ENCODE data around the gene PCSK4.

Gene PCSK4

DNA sequence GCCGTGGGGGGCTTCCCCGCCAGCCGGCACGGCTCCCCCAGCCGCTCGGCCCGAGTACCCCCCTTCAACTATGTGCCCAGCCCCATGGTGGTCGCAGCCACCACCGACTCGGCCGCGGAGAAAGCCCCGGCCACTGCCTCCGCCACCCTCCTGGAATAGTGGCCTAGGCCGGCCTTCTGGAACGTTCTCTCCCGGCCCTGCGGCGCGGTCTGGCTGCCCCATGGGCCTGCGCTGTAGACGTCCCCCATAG, 20.2 kb downstream of the PCSK4 start:
- H3K27me3 Mint-ChIP-seq (ENCODE audit: low read depth) = peaks cover 15% of the 10 kb centered on the region
- no peaks in the 10 kb centered on the region for H3K36me3 Mint-ChIP-seq (ENCODE audit: low read depth)
- no peaks in the 10 kb centered on the region for H3K4me1 Mint-ChIP-seq (ENCODE audit: low read depth)
- peak overlapping the region; percentile 71 for H3K27ac Mint-ChIP-seq
- H3K9me3 Mint-ChIP-seq = no peaks in the 10 kb centered on the region
- H3K4me3 Mint-ChIP-seq = peak overlapping the region; percentile 69
- no peak for DNase-seq (ENCODE audit: low spot score)

DNA sequence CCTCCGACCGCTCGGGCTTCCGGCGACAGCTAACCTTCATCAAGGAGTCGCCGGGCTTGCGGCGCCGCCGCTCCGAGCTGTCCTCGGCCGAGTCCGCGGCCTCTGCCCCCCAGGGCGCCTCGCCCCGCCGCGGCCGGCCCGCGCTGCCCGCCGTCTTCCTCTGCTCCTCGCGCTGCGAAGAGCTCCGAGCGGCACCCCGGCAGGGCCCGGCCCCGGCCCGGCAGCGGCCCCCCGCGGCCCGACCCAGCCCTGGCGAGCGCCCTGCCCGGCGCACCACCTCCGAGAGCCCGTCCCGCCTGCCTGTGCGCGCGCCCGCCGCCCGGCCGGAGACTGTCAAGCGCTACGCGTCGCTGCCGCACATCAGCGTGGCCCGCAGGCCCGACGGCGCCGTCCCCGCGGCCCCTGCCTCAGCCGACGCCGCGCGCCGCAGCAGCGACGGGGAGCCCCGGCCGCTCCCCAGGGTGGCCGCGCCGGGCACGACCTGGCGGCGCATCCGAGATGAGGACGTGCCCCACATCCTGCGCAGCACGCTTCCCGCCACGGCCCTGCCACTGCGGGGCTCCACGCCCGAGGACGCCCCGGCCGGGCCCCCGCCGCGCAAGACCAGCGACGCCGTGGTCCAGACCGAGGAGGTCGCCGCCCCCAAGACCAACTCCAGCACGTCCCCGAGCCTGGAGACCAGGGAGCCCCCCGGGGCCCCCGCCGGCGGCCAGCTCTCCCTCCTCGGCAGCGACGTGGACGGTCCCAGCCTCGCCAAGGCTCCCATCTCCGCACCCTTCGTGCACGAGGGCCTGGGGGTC, 20.7 kb downstream of the PCSK4 start:
- DNase-seq (ENCODE audit: low spot score) = no peak
- H3K9me3 Mint-ChIP-seq = no peaks in the 10 kb centered on the region
- peaks cover 15% of the 10 kb centered on the region for H3K27me3 Mint-ChIP-seq (ENCODE audit: low read depth)
- no peaks in the 10 kb centered on the region for H3K36me3 Mint-ChIP-seq (ENCODE audit: low read depth)
- H3K27ac Mint-ChIP-seq = no peak overlapping the region
- H3K4me3 Mint-ChIP-seq = no peak overlapping the region
- H3K4me1 Mint-ChIP-seq (ENCODE audit: low read depth) = no peaks in the 10 kb centered on the region

DNA sequence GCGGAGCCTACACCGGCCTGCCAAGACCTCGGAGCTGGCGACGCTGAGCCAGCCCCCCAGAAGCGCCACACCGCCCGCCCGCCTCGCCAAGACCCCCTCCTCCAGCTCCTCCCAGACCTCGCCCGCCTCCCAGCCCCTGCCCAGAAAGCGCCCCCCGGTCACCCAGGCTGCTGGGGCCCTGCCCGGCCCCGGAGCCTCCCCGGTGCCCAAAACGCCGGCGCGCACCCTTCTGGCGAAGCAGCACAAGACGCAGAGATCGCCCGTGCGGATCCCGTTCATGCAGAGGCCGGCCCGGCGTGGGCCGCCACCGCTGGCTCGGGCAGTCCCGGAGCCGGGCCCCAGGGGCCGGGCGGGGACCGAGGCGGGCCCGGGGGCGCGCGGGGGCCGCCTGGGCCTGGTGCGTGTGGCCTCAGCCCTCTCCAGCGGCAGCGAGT, 21.3 kb downstream of the PCSK4 start:
- DNase-seq (ENCODE audit: low spot score) = peak; percentile 34
- Mint-ChIP-seq H3K4me1 (ENCODE audit: low read depth) (no peaks in the 10 kb centered on the region), H3K9me3 (no peaks in the 10 kb centered on the region), H3K27ac (no peak overlapping the region), H3K27me3 (ENCODE audit: low read depth) (peaks cover 15% of the 10 kb centered on the region), H3K36me3 (ENCODE audit: low read depth) (no peaks in the 10 kb centered on the region), H3K4me3 (no peak overlapping the region)

DNA sequence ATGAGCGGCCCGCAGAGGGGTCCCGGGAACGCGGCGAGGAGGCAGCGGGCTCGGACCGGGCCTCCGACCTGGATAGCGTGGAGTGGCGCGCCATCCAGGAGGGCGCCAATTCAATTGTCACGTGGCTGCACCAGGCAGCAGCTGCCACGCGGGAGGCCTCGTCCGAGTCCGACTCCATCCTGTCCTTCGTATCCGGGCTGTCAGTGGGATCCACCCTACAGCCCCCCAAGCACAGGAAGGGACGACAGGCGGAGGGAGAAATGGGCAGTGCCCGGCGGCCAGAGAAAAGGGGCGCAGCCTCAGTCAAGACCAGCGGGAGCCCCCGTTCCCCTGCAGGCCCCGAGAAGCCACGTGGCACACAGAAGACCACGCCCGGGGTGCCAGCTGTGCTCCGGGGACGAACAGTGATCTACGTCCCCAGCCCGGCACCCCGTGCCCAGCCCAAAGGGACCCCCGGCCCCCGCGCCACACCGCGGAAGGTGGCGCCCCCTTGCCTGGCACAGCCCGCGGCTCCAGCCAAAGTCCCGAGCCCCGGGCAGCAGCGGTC, 21.8 kb downstream of the PCSK4 start:
- Mint-ChIP-seq H3K27me3 (ENCODE audit: low read depth) (peaks cover 15% of the 10 kb centered on the region), H3K9me3 (no peaks in the 10 kb centered on the region), H3K36me3 (ENCODE audit: low read depth) (no peaks in the 10 kb centered on the region), H3K27ac (no peak overlapping the region), H3K4me3 (peak overlapping the region; percentile 24), H3K4me1 (ENCODE audit: low read depth) (no peaks in the 10 kb centered on the region)
- DNase-seq (ENCODE audit: low spot score) = no peak

DNA sequence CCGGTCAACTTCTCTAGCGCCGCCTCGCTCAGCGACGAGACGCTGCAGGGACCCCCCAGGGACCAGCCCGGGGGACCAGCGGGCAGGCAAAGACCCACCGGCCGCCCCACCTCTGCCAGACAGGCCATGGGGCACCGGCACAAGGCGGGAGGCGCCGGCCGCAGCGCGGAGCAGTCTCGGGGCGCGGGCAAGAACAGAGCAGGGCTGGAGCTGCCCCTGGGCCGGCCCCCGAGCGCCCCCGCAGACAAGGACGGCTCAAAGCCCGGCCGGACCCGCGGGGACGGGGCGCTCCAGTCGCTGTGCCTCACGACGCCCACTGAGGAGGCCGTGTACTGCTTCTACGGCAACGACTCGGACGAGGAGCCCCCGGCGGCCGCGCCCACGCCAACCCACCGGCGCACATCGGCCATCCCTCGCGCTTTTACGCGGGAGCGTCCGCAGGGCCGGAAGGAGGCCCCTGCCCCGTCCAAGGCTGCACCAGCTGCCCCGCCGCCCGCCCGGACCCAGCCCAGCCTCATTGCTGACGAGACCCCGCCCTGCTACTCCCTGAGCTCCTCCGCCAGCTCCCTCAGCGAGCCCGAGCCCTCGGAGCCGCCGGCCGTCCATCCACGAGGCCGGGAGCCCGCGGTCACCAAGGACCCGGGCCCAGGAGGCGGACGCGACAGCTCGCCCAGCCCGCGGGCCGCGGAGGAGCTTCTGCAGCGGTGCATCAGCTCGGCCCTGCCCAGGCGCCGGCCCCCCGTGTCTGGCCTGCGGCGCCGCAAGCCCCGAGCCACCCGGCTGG, 22.5 kb downstream of the PCSK4 start:
- Mint-ChIP-seq H3K27me3 (ENCODE audit: low read depth) (peaks cover 12% of the 10 kb centered on the region), H3K4me1 (ENCODE audit: low read depth) (no peaks in the 10 kb centered on the region), H3K36me3 (ENCODE audit: low read depth) (no peaks in the 10 kb centered on the region), H3K4me3 (no peak overlapping the region), H3K27ac (no peak overlapping the region), H3K9me3 (no peaks in the 10 kb centered on the region)
- DNase-seq (ENCODE audit: low spot score) = no peak

DNA sequence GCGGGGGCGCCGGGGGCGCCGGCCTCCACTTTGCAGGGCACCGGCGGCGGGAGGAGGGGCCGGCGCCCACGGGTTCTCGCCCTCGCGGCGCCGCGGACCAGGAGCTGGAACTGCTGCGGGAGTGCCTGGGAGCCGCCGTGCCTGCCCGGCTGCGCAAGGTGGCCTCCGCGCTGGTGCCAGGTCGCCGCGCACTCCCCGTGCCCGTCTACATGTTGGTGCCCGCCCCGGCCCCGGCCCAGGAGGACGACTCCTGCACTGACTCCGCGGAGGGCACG, 23.0 kb downstream of the PCSK4 start:
- no peak overlapping the region for H3K4me3 Mint-ChIP-seq

DNA sequence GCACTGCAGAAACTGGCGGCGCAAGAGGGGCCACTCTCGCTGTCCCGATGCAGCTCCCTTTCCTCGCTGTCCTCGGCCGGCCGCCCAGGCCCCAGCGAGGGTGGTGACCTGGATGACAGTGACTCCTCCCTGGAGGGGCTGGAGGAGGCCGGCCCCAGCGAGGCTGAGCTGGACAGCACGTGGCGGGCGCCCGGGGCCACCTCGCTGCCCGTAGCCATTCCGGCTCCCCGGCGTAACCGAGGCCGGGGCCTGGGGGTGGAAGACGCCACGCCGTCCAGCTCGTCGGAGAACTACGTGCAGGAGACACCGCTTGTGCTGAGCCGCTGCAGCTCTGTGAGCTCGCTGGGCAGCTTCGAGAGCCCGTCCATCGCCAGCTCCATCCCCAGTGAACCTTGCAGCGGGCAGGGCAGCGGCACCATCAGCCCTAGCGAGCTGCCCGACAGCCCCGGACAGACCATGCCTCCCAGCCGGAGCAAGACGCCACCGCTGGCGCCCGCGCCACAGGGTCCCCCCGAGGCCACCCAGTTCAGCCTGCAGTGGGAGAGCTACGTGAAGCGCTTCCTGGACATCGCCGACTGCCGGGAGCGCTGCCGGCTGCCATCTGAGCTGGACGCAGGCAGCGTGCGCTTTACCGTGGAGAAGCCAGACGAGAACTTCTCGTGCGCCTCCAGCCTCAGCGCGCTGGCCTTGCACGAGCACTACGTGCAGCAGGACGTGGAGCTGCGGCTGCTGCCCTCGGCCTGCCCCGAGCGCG, 23.5 kb downstream of the PCSK4 start:
- no peaks in the 10 kb centered on the region for H3K9me3 Mint-ChIP-seq

More for the DNA sequence above, 23.0 kb downstream of the PCSK4 start:
- H3K9me3 Mint-ChIP-seq = no peaks in the 10 kb centered on the region
- peaks cover 9% of the 10 kb centered on the region for H3K27me3 Mint-ChIP-seq (ENCODE audit: low read depth)
- DNase-seq (ENCODE audit: low spot score) = no peak
- no peaks in the 10 kb centered on the region for H3K4me1 Mint-ChIP-seq (ENCODE audit: low read depth)
- H3K36me3 Mint-ChIP-seq (ENCODE audit: low read depth) = no peaks in the 10 kb centered on the region
- no peak overlapping the region for H3K27ac Mint-ChIP-seq

DNA sequence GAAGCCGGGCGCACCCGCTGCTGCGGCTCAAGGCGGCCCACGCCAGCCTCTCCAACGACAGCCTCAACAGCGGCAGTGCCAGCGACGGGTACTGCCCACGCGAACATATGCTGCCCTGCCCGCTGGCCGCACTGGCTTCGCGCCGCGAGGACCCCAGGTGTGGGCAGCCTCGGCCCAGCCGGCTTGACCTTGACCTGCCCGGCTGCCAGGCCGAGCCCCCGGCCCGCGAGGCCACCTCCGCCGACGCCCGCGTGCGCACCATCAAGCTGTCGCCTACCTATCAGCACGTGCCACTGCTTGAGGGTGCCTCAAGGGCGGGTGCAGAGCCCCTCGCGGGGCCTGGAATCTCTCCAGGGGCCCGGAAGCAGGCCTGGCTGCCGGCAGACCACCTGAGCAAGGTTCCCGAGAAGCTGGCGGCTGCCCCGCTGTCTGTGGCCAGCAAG, 24.1 kb downstream of the PCSK4 start:
- H3K36me3 Mint-ChIP-seq (ENCODE audit: low read depth) = no peaks in the 10 kb centered on the region
- peaks cover 4% of the 10 kb centered on the region for H3K27me3 Mint-ChIP-seq (ENCODE audit: low read depth)
- H3K9me3 Mint-ChIP-seq = no peaks in the 10 kb centered on the region
- no peak overlapping the region for H3K4me3 Mint-ChIP-seq
- no peak for DNase-seq (ENCODE audit: low spot score)
- no peaks in the 10 kb centered on the region for H3K4me1 Mint-ChIP-seq (ENCODE audit: low read depth)
- H3K27ac Mint-ChIP-seq = no peak overlapping the region

More for the DNA sequence above, 23.5 kb downstream of the PCSK4 start:
- Mint-ChIP-seq H3K27me3 (ENCODE audit: low read depth) (peaks cover 6% of the 10 kb centered on the region), H3K4me3 (no peak overlapping the region), H3K27ac (no peak overlapping the region), H3K36me3 (ENCODE audit: low read depth) (no peaks in the 10 kb centered on the region), H3K4me1 (ENCODE audit: low read depth) (no peaks in the 10 kb centered on the region)
- DNase-seq (ENCODE audit: low spot score) = no peak

DNA sequence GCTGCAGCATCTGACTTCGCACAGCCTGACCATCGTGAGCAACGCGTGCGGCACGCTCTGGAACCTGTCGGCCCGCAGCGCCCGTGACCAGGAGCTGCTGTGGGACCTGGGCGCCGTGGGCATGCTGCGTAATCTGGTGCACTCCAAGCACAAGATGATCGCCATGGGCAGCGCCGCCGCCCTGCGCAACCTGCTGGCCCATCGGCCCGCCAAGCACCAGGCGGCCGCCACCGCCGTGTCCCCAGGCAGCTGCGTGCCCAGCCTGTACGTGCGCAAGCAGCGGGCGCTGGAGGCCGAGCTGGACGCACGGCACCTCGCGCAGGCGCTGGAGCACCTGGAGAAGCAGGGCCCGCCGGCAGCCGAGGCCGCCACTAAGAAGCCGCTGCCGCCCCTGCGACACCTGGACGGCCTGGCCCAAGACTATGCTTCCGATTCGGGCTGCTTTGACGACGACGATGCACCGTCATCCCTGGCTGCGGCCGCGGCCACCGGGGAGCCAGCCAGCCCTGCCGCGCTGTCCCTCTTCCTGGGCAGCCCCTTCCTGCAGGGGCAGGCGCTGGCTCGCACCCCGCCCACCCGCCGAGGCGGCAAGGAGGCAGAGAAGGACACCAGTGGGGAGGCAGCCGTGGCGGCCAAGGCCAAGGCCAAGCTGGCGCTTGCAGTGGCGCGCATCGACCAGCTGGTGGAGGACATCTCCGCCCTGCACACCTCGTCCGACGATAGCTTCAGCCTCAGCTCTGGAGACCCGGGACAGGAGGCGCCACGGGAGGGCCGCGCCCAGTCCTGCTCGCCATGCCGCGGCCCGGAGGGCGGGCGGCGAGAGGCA, 24.7 kb downstream of the PCSK4 start:
- Mint-ChIP-seq H3K9me3 (no peaks in the 10 kb centered on the region), H3K27ac (no peak overlapping the region), H3K36me3 (ENCODE audit: low read depth) (no peaks in the 10 kb centered on the region), H3K4me3 (no peak overlapping the region), H3K4me1 (ENCODE audit: low read depth) (no peaks in the 10 kb centered on the region), H3K27me3 (ENCODE audit: low read depth) (peaks cover 3% of the 10 kb centered on the region)
- DNase-seq (ENCODE audit: low spot score) = no peak

DNA sequence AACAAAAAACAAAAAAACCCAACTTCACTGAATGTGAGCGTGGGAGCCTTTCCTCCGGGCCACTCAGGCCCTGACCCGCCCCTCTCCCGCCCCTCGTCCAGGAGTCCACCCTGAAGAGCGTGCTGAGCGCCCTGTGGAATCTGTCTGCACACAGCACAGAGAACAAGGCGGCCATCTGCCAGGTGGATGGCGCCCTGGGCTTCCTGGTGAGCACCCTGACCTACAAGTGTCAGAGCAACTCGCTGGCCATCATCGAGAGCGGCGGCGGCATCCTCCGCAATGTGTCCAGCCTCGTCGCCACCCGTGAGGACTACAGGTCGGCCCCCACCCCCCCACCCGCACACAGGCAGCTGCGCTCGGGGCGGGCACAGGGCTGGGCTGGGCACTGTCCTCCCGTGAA, 28.3 kb downstream of the PCSK4 start:
- Mint-ChIP-seq H3K36me3 (ENCODE audit: low read depth) (no peaks in the 10 kb centered on the region), H3K9me3 (no peaks in the 10 kb centered on the region), H3K27me3 (ENCODE audit: low read depth) (peaks cover 13% of the 10 kb centered on the region), H3K27ac (no peak overlapping the region), H3K4me1 (ENCODE audit: low read depth) (no peaks in the 10 kb centered on the region), H3K4me3 (no peak overlapping the region)
- DNase-seq (ENCODE audit: low spot score) = no peak

DNA sequence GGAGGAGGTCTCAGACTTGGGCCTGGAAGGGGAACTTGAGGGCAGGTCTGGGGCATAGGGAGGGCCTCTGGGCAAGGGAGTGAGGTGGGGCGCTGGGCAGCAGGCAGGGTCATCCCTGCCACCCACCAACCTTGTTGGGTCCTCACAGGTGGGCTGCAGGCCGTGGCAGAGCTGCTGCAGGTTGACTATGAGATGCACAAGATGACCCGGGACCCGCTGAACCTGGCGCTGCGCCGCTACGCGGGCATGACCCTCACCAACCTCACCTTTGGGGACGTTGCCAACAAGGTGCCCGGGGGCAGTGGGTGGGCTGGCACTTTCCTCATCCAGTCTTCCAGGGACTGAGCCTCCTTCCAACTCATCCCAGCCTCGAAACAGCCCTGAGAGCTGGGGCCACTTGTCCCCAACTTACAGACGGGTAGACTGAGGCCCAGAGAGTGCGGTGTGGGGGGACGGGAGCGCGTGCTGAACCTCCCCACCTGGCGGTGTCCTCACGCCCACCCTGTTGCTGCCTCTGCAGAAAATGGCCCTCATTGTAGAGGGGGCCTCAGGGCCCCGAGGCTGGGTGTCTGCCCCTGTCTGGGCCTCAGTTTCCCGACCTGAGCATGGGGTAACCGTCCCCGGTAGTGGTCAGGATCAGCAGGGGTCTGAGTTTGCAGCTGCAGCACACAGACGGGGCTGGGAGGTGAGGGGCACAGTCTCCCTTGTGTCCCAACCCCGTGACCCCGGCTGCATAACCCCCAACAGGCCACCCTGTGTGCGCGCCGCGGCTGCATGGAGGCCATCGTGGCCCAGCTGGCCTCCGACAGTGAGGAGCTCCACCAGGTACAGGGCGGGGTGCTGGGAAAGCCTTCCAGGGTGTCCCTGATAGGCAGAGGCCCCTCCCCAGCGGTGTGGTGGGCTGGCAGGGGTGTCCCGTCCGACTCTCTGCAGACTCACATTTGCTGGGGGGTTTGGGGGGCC, 29.8 kb downstream of the PCSK4 start:
- Mint-ChIP-seq H3K27ac (no peak overlapping the region), H3K4me3 (no peak overlapping the region), H3K27me3 (ENCODE audit: low read depth) (peaks cover 19% of the 10 kb centered on the region), H3K36me3 (ENCODE audit: low read depth) (no peaks in the 10 kb centered on the region), H3K9me3 (no peaks in the 10 kb centered on the region), H3K4me1 (ENCODE audit: low read depth) (peaks cover 4% of the 10 kb centered on the region)
- no peak for DNase-seq (ENCODE audit: low spot score)

DNA sequence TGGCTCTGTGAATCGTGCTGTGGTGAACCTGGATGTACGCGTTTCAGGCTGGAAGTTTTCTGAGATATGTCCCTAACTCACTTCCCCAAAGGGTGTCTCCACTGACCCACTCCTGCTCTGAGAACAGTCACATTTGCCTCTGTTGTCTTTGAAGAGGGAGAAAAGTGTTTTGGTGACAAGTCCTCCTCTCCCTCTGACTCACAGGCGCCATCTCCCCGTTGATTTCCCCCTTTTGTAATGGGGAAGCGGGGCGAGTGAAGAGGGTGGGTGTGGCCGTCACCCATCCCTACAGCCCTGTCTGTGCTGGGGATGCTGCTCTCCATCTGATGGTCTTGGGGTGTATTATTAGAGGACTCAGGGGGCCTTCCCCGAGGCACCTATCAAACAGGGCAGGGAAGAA, 30.7 kb downstream of the PCSK4 start:
- Mint-ChIP-seq H3K36me3 (ENCODE audit: low read depth) (no peaks in the 10 kb centered on the region), H3K27me3 (ENCODE audit: low read depth) (peaks cover 24% of the 10 kb centered on the region), H3K27ac (no peak overlapping the region), H3K4me1 (ENCODE audit: low read depth) (peaks cover 6% of the 10 kb centered on the region), H3K9me3 (no peaks in the 10 kb centered on the region), H3K4me3 (no peak overlapping the region)
- no peak for DNase-seq (ENCODE audit: low spot score)

DNA sequence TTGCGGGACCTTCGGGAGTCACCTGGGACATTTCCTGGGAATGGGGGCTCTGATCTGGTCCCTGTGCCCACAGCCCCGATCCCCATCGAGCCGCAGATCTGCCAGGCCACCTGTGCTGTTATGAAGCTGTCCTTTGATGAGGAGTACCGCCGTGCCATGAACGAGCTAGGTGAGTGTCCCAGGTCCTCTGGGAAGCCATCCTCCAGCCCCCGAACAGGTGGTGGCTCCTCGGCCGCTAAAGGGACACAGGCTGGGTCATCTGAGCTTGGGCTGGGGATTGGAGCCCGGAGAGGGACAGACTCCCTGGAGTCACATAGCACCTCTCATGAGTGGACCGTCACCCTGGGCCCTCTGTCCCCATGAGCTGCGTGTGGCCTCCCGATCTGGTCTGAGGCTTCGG, 32.3 kb downstream of the PCSK4 start:
- H3K9me3 Mint-ChIP-seq = no peaks in the 10 kb centered on the region
- no peak overlapping the region for H3K4me3 Mint-ChIP-seq
- H3K27ac Mint-ChIP-seq = no peak overlapping the region
- DNase-seq (ENCODE audit: low spot score) = no peak
- no peaks in the 10 kb centered on the region for H3K36me3 Mint-ChIP-seq (ENCODE audit: low read depth)
- H3K4me1 Mint-ChIP-seq (ENCODE audit: low read depth) = peaks cover 6% of the 10 kb centered on the region
- H3K27me3 Mint-ChIP-seq (ENCODE audit: low read depth) = peaks cover 31% of the 10 kb centered on the region
